Uterus (tissue), 4 donors: ENCODE measurements around the gene PATE4. TPM values are rescaled to one million over a fixed set of nuclear protein-coding genes. Genes with fewer than 3 reads are reported as not detected.

ENCODE experiments used
- DNase-seq, 2 donors: peaks; one replicate each; pipeline ENCODE4 v3.0.0-alpha.2; 2019 to 2020
- H3K27ac ChIP-seq, 2 donors: fragments of 200-600 bp; sonication (generic); 1 replicate in 1 of 2; 2 replicates in 1 of 2; pipeline ENCODE4 v1.5.1; 2016 to 2018
- H3K27me3 ChIP-seq, 2 donors: fragments of 200-600 bp; sonication (generic); one replicate each; pipeline ENCODE4 v1.5.1; 2018 to 2019; ENCODE audit warnings: control low read depth in 1 of 2
- H3K36me3 ChIP-seq, 2 donors: fragments of 200-600 bp; sonication (generic); one replicate each; pipeline ENCODE4 v1.5.1; 2019; ENCODE audit warnings: control low read depth in 1 of 2
- H3K4me1 ChIP-seq, 2 donors: fragments of 200-600 bp; sonication (generic); one replicate each; pipeline ENCODE4 v1.5.1; 2018 to 2019; ENCODE audit warnings: control low read depth in 1 of 2
- H3K4me3 ChIP-seq, 2 donors: fragments of 200-600 bp; sonication (generic); 1 replicate in 1 of 2; 2 replicates in 1 of 2; pipeline ENCODE4 v1.5.1; 2018 to 2019; ENCODE audit warnings: mild to moderate bottlenecking in 1 of 2
- H3K9me3 ChIP-seq, 2 donors: fragments of 200-600 bp; sonication (generic); one replicate each; pipeline ENCODE4 v1.5.1; 2019; ENCODE audit warnings: control low read depth in 1 of 2
- CTCF ChIP-seq, 4 experiments: fragments of 200-600 bp in 2 of 4; fragments of 450-650 bp in 2 of 4; sonication (generic) in 2 of 4; IDR thresholded peaks; one replicate each; pipeline ENCODE4 v1.5.1; 2016 to 2019; ENCODE audit warnings: antibody characterized with exemption in 4 of 4, mild to moderate bottlenecking in 2 of 4, moderate library complexity in 1 of 4
- POLR2A ChIP-seq, 2 donors: fragments of 450-650 bp; IDR thresholded peaks; one replicate each; pipeline ENCODE4 v1.6.1; 2016; ENCODE audit warnings: antibody characterized with exemption in 2 of 2, mild to moderate bottlenecking in 1 of 2, moderate library complexity in 1 of 2
- intact Hi-C: fragments of 100-400 bp; cut with DNase I; formaldehyde crosslinking; loops from one replicate; pipeline ENCODE4 v1.15.1; 2023; ENCODE audit warnings: low total_unique reads
- total RNA-seq, 4 donors: library from RNA; depleted of rRNA in 3 of 4; stranded (reverse); fragments of >200 nt in 3 of 4; gene quantifications; one replicate each; pipeline versions ENCODE4 v1.1.0 to v1.2.4, GENCODE V29; 2014 to 2023
- donor health status: DM: yes; HTN: yes; CAD: no.

PATE4 gene
- total RNA-seq, 4 donors from 2014 or later: not detected

DNA sequence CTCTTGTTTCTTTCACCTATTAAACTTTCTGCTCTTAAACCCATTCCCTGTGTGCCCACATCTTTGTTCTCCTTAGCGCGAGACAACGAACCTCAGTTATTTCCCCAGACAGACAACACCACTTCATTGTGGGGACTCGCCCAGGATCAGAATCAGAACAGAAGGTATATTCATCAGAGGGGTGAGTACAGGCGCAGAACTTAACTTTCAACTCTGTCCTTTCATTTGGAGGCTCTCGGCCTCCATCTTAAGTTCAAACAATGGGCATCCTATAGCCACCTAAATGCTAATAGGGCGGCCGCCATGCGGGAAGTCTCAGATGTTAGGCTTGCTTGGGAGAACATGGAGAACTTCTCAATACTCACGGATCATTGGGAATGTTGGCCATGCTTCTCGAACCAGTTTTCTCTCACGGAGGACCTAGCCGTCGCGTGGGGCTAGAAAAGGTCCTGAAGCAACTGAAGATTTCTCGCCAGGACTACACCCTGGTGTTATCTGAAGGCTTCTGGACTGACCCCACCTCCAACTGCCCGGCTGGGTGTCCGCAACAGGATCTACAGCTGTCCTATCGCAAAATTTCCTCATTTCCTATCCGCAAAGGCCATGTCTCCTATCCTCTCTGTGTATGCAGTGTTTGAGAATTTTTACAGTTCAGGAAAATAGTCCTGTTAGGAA is 40.9 kb downstream of the PATE4 start:
- Histone ChIP-seq H3K27ac (no peak overlapping the region), H3K4me1 (no peaks in the 10 kb centered on the region), H3K27me3 (no peaks in the 10 kb centered on the region), H3K9me3 (no peaks in the 10 kb centered on the region), H3K36me3 (no peaks in the 10 kb centered on the region), H3K4me3 (no peak overlapping the region)
- no peak for TF ChIP-seq CTCF (IDR thresholded peaks at IDR 0.05)
- no peak for TF ChIP-seq POLR2A (IDR thresholded peaks at IDR 0.05)
- no peak for DNase-seq
- intact Hi-C loops: no loop called here

DNA sequence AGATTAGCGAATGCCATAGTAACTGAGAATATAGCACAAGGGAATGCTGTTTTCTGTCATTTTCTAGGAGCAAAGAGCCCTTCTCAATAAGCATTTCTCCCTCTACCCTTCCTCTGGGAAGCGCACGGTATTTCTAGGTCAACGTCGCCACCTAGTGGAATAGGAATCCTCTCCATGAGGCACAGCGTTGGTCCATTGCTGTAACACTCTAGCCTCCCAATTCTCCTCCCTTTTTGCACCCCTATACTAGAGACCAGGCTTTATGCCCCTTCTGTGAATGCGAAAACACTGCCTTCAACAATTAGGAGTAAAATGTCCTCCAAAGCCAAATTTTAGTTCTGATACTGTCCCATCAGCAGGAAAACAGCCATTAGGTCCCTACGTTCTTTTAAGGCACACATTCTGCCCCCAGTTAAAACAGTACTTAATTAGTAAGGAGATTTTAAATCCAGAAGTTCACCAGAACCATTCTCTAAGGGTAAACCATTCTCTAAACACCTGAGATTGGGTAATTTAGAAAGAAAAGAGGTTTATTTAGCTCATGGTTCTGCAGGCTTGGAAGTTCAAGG is 41.5 kb downstream of the PATE4 start:
- no peak overlapping the region for H3K4me3 ChIP-seq
- no peak overlapping the region for H3K27ac ChIP-seq
- no peaks in the 10 kb centered on the region for H3K27me3 ChIP-seq
- no peaks in the 10 kb centered on the region for H3K4me1 ChIP-seq
- DNase-seq: peak; percentile 31 to 45
- no peaks in the 10 kb centered on the region for H3K36me3 ChIP-seq
- no peak for TF ChIP-seq POLR2A (IDR thresholded peaks at IDR 0.05)
- peak; percentile 55 to 65 (median 63) for TF ChIP-seq CTCF (IDR thresholded peaks at IDR 0.05)
- no peaks in the 10 kb centered on the region for H3K9me3 ChIP-seq
- intact Hi-C loops: no loop called here

- intact Hi-C loops: no loop called here
- DNase-seq: no peak
- no peak overlapping the region for H3K4me3 ChIP-seq
Observed at GRCh38 chr11:125881291-125881690, 48.2 kb downstream of the PATE4 start.

GRCh38 chr11:125883375-125883774 is 50.3 kb downstream of the PATE4 start:
- Histone ChIP-seq H3K27ac (no peak overlapping the region), H3K36me3 (no peaks in the 10 kb centered on the region), H3K9me3 (no peaks in the 10 kb centered on the region), H3K27me3 (no peaks in the 10 kb centered on the region), H3K4me1 (no peaks in the 10 kb centered on the region), H3K4me3 (no peak overlapping the region)
- no peak for TF ChIP-seq POLR2A (IDR thresholded peaks at IDR 0.05)
- intact Hi-C loops: no loop called here
- no peak for DNase-seq

More at GRCh38 chr11:125881291-125881690, 48.2 kb downstream of the PATE4 start:
- Histone ChIP-seq H3K4me1 (no peaks in the 10 kb centered on the region), H3K27me3 (no peaks in the 10 kb centered on the region), H3K9me3 (no peaks in the 10 kb centered on the region), H3K27ac (no peak overlapping the region), H3K36me3 (no peaks in the 10 kb centered on the region)
- TF ChIP-seq CTCF (IDR thresholded peaks at IDR 0.05) (no peak), POLR2A (IDR thresholded peaks at IDR 0.05) (no peak)

- no peak for TF ChIP-seq CTCF (IDR thresholded peaks at IDR 0.05)
- TF ChIP-seq POLR2A (IDR thresholded peaks at IDR 0.05): no peak
- peak; percentile 29 to 46 for DNase-seq
- no peaks in the 10 kb centered on the region for H3K9me3 ChIP-seq
- no peaks in the 10 kb centered on the region for H3K27me3 ChIP-seq
- peak overlapping the region; percentile 87 to 96 for H3K27ac ChIP-seq
- H3K4me3 ChIP-seq: peak overlapping the region; percentile 61 to 91
- intact Hi-C loops: no loop called here
- no peaks in the 10 kb centered on the region for H3K4me1 ChIP-seq
- no peaks in the 10 kb centered on the region for H3K36me3 ChIP-seq
Observed at GRCh38 chr11:125886997-125887372, 53.9 kb downstream of the PATE4 start.
